Ishikawa (cell line): ENCODE measurements around the gene SKIC3.

Experiments used
- CEBPB ChIP-seq: IDR thresholded peaks from 2 replicates; pipeline ENCODE4 v1.6.1; 2012
- CREB1 ChIP-seq: IDR thresholded peaks from 2 replicates; pipeline ENCODE4 v1.6.1; 2012; ENCODE audit warnings: low read depth
- EGR1 ChIP-seq: IDR thresholded peaks from 2 replicates; pipeline ENCODE4 v1.6.1; 2012
- EP300 ChIP-seq: IDR thresholded peaks from 2 replicates; pipeline ENCODE4 v1.6.1; 2012; ENCODE audit warnings: borderline replicate concordance
- FOXM1 ChIP-seq: IDR thresholded peaks from 2 replicates; pipeline ENCODE4 v1.6.1; 2012; ENCODE audit warnings: low read depth, borderline replicate concordance
- NFIC ChIP-seq: IDR thresholded peaks from 2 replicates; pipeline ENCODE4 v1.6.1; 2012
- RAD21 ChIP-seq: IDR thresholded peaks from 2 replicates; pipeline ENCODE4 v1.6.1; 2012; ENCODE audit warnings: low read depth
- TAF1 ChIP-seq: IDR thresholded peaks from 2 replicates; pipeline ENCODE4 v1.6.1; 2012; ENCODE audit warnings: low read depth, mild to moderate bottlenecking
- TCF12 ChIP-seq: IDR thresholded peaks from 2 replicates; pipeline ENCODE4 v1.6.1; 2012; ENCODE audit warnings: low read depth
- TEAD4 ChIP-seq: IDR thresholded peaks from 2 replicates; pipeline ENCODE4 v1.6.1; 2012
- YY1 ChIP-seq: IDR thresholded peaks from 2 replicates; pipeline ENCODE4 v1.6.1; 2012; ENCODE audit warnings: low read depth
- ZBTB7A ChIP-seq: IDR thresholded peaks from 2 replicates; pipeline ENCODE4 v1.6.1; 2012; ENCODE audit warnings: low read depth
- TF ChIP-seq, protein P1 (sequence below): IDR thresholded peaks from 2 replicates; pipeline ENCODE4 v1.6.1; 2012; ENCODE audit warnings: low read depth, mild to moderate bottlenecking
- TF ChIP-seq, protein P2 (sequence below): IDR thresholded peaks from 2 replicates; pipeline ENCODE4 v1.6.1; 2012
- TF ChIP-seq, protein P3 (sequence below): IDR thresholded peaks from 2 replicates; pipeline ENCODE4 v1.6.1; 2012

The SKIC3 gene

DNA sequence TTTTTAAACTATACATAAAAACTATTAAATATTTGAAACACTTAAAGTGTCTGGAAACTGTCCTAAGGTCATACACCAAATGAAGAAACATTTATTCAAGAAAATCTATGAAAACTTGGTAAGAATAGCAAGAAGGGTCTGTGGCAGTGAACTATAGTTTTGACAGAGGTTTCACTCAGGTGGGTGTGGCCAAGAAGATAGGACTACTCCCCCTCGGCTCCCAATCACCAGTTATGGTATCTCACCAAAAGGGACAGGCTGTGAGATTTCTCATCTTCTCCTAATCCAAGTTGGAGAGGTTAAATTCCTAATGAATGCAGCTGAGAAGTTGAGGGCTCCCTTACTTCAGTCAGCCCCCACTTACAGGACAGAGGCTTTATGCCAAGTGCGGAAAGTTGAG is 3.1 kb upstream of the SKIC3 start:
- TF ChIP-seq ZBTB7A = no peak
- TF ChIP-seq YY1 = no peak
- TF ChIP-seq FOXM1 = no peak
- no peak for TF ChIP-seq EGR1
- TF ChIP-seq, protein P1, sequence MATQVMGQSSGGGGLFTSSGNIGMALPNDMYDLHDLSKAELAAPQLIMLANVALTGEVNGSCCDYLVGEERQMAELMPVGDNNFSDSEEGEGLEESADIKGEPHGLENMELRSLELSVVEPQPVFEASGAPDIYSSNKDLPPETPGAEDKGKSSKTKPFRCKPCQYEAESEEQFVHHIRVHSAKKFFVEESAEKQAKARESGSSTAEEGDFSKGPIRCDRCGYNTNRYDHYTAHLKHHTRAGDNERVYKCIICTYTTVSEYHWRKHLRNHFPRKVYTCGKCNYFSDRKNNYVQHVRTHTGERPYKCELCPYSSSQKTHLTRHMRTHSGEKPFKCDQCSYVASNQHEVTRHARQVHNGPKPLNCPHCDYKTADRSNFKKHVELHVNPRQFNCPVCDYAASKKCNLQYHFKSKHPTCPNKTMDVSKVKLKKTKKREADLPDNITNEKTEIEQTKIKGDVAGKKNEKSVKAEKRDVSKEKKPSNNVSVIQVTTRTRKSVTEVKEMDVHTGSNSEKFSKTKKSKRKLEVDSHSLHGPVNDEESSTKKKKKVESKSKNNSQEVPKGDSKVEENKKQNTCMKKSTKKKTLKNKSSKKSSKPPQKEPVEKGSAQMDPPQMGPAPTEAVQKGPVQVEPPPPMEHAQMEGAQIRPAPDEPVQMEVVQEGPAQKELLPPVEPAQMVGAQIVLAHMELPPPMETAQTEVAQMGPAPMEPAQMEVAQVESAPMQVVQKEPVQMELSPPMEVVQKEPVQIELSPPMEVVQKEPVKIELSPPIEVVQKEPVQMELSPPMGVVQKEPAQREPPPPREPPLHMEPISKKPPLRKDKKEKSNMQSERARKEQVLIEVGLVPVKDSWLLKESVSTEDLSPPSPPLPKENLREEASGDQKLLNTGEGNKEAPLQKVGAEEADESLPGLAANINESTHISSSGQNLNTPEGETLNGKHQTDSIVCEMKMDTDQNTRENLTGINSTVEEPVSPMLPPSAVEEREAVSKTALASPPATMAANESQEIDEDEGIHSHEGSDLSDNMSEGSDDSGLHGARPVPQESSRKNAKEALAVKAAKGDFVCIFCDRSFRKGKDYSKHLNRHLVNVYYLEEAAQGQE = no peak
- TF ChIP-seq TAF1 = no peak
- no peak for TF ChIP-seq CEBPB
- TF ChIP-seq CREB1 = no peak
- no peak for TF ChIP-seq NFIC
- TF ChIP-seq, protein P2, sequence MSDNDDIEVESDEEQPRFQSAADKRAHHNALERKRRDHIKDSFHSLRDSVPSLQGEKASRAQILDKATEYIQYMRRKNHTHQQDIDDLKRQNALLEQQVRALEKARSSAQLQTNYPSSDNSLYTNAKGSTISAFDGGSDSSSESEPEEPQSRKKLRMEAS = no peak
- TF ChIP-seq TEAD4 = no peak
- TF ChIP-seq EP300 = no peak
- TF ChIP-seq RAD21 = no peak
- TF ChIP-seq TCF12 = no peak
- TF ChIP-seq, protein P3, sequence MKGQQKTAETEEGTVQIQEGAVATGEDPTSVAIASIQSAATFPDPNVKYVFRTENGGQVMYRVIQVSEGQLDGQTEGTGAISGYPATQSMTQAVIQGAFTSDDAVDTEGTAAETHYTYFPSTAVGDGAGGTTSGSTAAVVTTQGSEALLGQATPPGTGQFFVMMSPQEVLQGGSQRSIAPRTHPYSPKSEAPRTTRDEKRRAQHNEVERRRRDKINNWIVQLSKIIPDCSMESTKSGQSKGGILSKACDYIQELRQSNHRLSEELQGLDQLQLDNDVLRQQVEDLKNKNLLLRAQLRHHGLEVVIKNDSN = no peak

DNA sequence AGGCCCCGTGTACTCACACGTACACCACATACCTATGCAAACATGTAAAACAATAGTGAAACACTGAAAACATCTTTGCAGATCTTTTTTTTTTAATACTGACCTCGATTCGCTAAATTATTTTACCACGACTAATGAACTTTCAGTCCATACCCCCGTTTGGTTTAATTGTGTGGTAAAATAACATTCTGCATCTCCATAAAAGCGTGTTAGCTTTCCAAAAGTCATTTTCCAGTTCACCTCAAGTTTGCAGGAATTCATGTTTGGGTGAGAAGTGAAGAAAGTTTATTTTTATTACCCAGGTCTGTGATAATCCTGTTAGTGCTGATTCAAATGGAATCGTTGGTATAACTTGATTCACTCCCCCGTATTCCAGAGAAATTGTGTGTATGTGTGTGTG is 776 bp upstream of the SKIC3 start:
- TF ChIP-seq NFIC (no peak), TEAD4 (no peak), ZBTB7A (no peak), TCF12 (no peak), EP300 (no peak), FOXM1 (no peak), CEBPB (no peak), EGR1 (no peak)
- TF ChIP-seq, protein P3 = no peak
- TF ChIP-seq, protein P1 = no peak

DNA sequence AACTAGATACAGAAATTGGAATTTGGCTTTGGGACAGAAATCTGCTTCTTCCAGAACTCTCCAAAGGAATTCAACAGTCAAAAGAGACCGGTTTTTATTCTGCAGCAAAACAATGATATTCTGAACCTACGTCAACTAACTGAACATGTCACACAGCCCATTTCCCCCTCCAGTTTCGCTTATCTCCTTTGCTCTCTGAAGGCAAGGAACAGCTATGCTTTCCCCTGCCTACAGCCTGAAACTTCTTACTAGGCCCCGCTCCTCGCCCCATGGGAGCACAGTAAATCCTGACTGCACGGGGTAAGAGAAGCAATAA is 488 bp downstream of the SKIC3 start:
- no peak for TF ChIP-seq TAF1
- no peak for TF ChIP-seq NFIC
- TF ChIP-seq RAD21 = no peak
- no peak for TF ChIP-seq YY1
- no peak for TF ChIP-seq FOXM1

DNA sequence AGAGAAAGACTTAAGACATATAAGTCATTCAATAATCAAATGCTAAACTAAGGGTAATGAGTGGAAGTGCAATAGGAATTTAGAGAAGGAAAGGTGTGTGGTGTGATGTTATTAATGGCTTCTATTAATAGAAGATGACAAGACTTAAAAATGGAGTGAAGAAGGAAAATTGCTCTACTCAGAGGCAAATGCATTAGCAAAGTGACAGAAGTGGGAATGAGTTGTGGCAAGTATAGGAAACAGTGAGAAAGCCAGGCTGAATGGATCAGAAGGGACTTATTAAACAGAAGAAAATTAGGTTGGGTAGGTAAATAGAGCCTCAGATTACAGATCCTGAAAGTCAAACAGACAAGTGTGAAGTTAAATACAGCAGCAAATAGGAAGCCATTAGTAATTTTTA is 5.7 kb downstream of the SKIC3 start:
- TF ChIP-seq, protein P3 = no peak
- no peak for TF ChIP-seq TCF12
- no peak for TF ChIP-seq TEAD4

DNA sequence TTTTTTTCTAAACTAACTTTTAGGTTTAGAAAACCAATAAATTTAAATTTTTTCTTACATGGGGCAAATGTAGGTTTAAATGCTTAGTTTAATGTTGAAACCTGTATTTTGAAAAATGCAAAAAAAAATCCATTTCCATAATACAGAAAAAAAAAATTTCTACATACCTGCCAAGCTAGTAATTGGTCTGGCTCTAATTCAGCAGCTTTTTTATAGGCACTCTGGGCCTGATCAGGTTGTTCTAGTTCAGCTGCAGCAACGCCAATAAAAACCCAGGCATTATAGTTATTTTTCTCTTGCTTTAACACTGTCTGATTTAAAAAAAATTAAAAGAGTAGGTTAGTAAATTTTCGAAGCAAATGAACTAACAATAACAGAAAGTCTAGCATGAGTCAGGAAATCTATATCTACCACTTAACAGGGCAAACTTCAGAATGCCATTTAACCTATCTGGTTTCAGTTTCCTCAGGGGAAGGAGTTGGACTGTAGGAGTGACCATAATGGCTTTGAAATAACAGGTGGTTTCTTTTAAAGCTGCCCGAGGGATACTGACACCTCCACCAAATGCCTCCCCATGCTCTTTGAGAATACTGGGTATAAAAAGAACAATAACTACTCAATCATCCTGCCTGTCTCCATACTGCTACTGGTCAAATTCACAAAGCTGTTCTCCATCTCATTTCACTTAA is 11.6 kb downstream of the SKIC3 start:
- TF ChIP-seq RAD21 = no peak
- TF ChIP-seq TEAD4 = no peak
- TF ChIP-seq NFIC = no peak
- TF ChIP-seq TAF1 = no peak
- TF ChIP-seq FOXM1 = no peak
- TF ChIP-seq TCF12 = no peak
- TF ChIP-seq EP300 = no peak
- no peak for TF ChIP-seq CEBPB
- TF ChIP-seq, protein P3 = no peak
- TF ChIP-seq, protein P2 = no peak
- no peak for TF ChIP-seq YY1
- TF ChIP-seq, protein P1 = no peak
- no peak for TF ChIP-seq EGR1
